Naive thymus-derived CD8-positive, alpha-beta T cell (primary cell): ENCODE results near the gene LHPP. TPM values are rescaled to one million over a fixed set of nuclear protein-coding genes. Genes with fewer than 3 reads are reported as not detected.
"Not testable (repeated sequence)": the region's sequence is repeated elsewhere in the genome, so short reads cannot be mapped to it uniquely, and the experiment has no call there.

Experiments used
- ATAC-seq, 2 donors: fragments of 150-1000 bp; cut with Tn5 transposase in 1 of 2; sonication (Bioruptor Pico), chemical (Tn5 transposase) in 1 of 2; 1 replicate in 1 of 2; 2 replicates in 1 of 2; pipeline ENCODE4 v1.10.0; 2021; ENCODE audit warnings: mild to moderate bottlenecking in 2 of 2, moderate library complexity in 2 of 2
- POLR2A ChIA-PET: fragments of 350-600 bp; sonication (Branson Sonifier 250); formaldehyde crosslinking; loops from one replicate; lab custom pipeline; 2021; ENCODE audit warnings: antibody characterized with exemption; lab: Charles Lee
- DNase-seq, 10 donors: peaks; one replicate each; pipeline versions ENCODE4 v3.0.0 to v3.0.0-alpha.2; 2020 to 2022
- H3K27ac Mint-ChIP-seq, 10 donors: one replicate each; pipeline ENCODE4 v1.8.0; 2020 to 2022; ENCODE audit warnings: mild to moderate bottlenecking in 10 of 10, mixed read lengths in 10 of 10, moderate library complexity in 4 of 10, inconsistent platforms in 1 of 10
- H3K27me3 Mint-ChIP-seq, 5 donors: one replicate each; pipeline ENCODE4 v1.8.0; 2021 to 2022; ENCODE audit warnings: mixed read lengths in 5 of 5
- H3K36me3 Mint-ChIP-seq, 3 donors: one replicate each; pipeline ENCODE4 v1.8.0; 2020 to 2022; ENCODE audit warnings: mixed read lengths in 3 of 3, mild to moderate bottlenecking in 2 of 3, inconsistent platforms in 1 of 3
- H3K4me1 Mint-ChIP-seq, 4 donors: one replicate each; pipeline ENCODE4 v1.8.0; 2021 to 2022; ENCODE audit warnings: mixed read lengths in 4 of 4
- H3K4me3 Mint-ChIP-seq, 10 donors: one replicate each; pipeline ENCODE4 v1.8.0; 2020 to 2022; ENCODE audit warnings: mild to moderate bottlenecking in 10 of 10, mixed read lengths in 10 of 10, moderate library complexity in 6 of 10, inconsistent platforms in 1 of 10
- H3K9me3 Mint-ChIP-seq, 9 donors: one replicate each; pipeline ENCODE4 v1.8.0; 2020 to 2022; ENCODE audit warnings: mixed read lengths in 9 of 9, mild to moderate bottlenecking in 3 of 9, inconsistent platforms in 1 of 9, moderate library complexity in 1 of 9
- polyA plus RNA-seq, 3 donors: library from polyadenylated mRNA; unstranded; fragments of 300-500 nt; fragmentation: Illumina TruSeq; gene quantifications; one replicate each; pipeline ENCODE4 v1.2.3, GENCODE V29; 2021
- total RNA-seq, 8 experiments: library from RNA in 2 of 8; stranded (reverse) in 2 of 8; gene quantifications; one replicate each; pipeline ENCODE4 v1.2.3 and lab custom pipeline; 2021 to 2026

LHPP gene
- total and polyA plus RNA-seq, 5 experiments from 2014 or later = 18.1 to 27.4 (median 23.3) TPM

- peaks cover 9 to 59% (median 16%) of the 10 kb centered on the region in 4 donors for H3K4me1 Mint-ChIP-seq
- peaks cover 0 to 3% (median 0%) of the 10 kb centered on the region in 3 donors for H3K36me3 Mint-ChIP-seq
- POLR2A ChIA-PET = no interaction called here
- ATAC-seq (no peak), DNase-seq (no peak)
- no peak overlapping the region for H3K4me3 Mint-ChIP-seq
- H3K9me3 Mint-ChIP-seq = peaks cover 0 to 1% (median 0%) of the 10 kb centered on the region in 9 donors
- no peaks in the 10 kb centered on the region for H3K27me3 Mint-ChIP-seq
- H3K27ac Mint-ChIP-seq = peak overlapping the region in 1 of 10 donors; percentile 71
Observed at GRCh38 chr10:124547647-124548168, 86.1 kb downstream of the LHPP start.

GRCh38 chr10:124549171-124549570 lies 87.5 kb downstream of the LHPP start:
- POLR2A ChIA-PET, H3K9me3 Mint-ChIP-seq: not testable (repeated sequence)
- peak overlapping the region in 1 of 10 donors; percentile 60 for H3K27ac Mint-ChIP-seq

GRCh38 chr10:124550293-124551034 lies 88.8 kb downstream of the LHPP start:
- Mint-ChIP-seq H3K4me3 (no peak overlapping the region), H3K9me3 (peaks cover 0 to 1% (median 0%) of the 10 kb centered on the region in 9 donors), H3K4me1 (peaks cover 5 to 45% (median 7%) of the 10 kb centered on the region in 4 donors), H3K27me3 (no peaks in the 10 kb centered on the region), H3K27ac (peak overlapping the region in 1 of 10 donors; percentile 58), H3K36me3 (peaks cover 0 to 3% (median 0%) of the 10 kb centered on the region in 3 donors)
- ATAC-seq (no peak), DNase-seq (no peak)
- POLR2A ChIA-PET = no interaction called here

More at GRCh38 chr10:124549171-124549570, 87.5 kb downstream of the LHPP start:
- peaks cover 11 to 56% (median 16%) of the 10 kb centered on the region in 4 donors for H3K4me1 Mint-ChIP-seq
- not testable (repeated sequence) for ATAC-seq, H3K4me3 Mint-ChIP-seq, H3K36me3 Mint-ChIP-seq, DNase-seq, H3K27me3 Mint-ChIP-seq

- no peak for DNase-seq
- POLR2A ChIA-PET = no interaction called here
- Mint-ChIP-seq H3K4me1 (peaks cover 0 to 41% (median 4%) of the 10 kb centered on the region in 4 donors), H3K27ac (no peak overlapping the region), H3K9me3 (peaks cover 0 to 1% (median 0%) of the 10 kb centered on the region in 9 donors), H3K36me3 (peaks cover 0 to 3% (median 0%) of the 10 kb centered on the region in 3 donors), H3K4me3 (no peak overlapping the region), H3K27me3 (no peaks in the 10 kb centered on the region)
- ATAC-seq = no peak
Observed at GRCh38 chr10:124551097-124551496, 89.5 kb downstream of the LHPP start.

- Mint-ChIP-seq H3K27ac (peak overlapping the region in 2 of 10 donors; percentile 29 to 41), H3K27me3 (no peaks in the 10 kb centered on the region), H3K36me3 (peaks cover 0 to 7% (median 3%) of the 10 kb centered on the region in 3 donors), H3K9me3 (no peaks in the 10 kb centered on the region), H3K4me3 (no peak overlapping the region), H3K4me1 (peaks cover 0 to 34% (median 2%) of the 10 kb centered on the region in 4 donors)
- no peak for DNase-seq
- ATAC-seq = no peak
- POLR2A ChIA-PET = no interaction called here
Observed at GRCh38 chr10:124551755-124552154, 90.1 kb downstream of the LHPP start.

GRCh38 chr10:124552691-124553276 lies 91.2 kb downstream of the LHPP start:
- Mint-ChIP-seq H3K9me3 (no peaks in the 10 kb centered on the region), H3K4me3 (no peak overlapping the region), H3K4me1 (peaks cover 0 to 24% (median 2%) of the 10 kb centered on the region in 4 donors), H3K36me3 (peaks cover 0 to 7% (median 3%) of the 10 kb centered on the region in 3 donors), H3K27me3 (no peaks in the 10 kb centered on the region), H3K27ac (no peak overlapping the region)
- POLR2A ChIA-PET = interaction anchor here (0.8 kb wide), 1 partner anchor 53 kb away, joined by 3 read pairs; no protein-coding TSS in a partner anchor
- DNase-seq (no peak), ATAC-seq (no peak)

GRCh38 chr10:124554085-124554858 lies 92.6 kb downstream of the LHPP start:
- Mint-ChIP-seq H3K4me3 (no peak overlapping the region), H3K36me3 (peaks cover 0 to 7% (median 3%) of the 10 kb centered on the region in 3 donors), H3K27me3 (no peaks in the 10 kb centered on the region), H3K27ac (no peak overlapping the region), H3K9me3 (no peaks in the 10 kb centered on the region), H3K4me1 (peaks cover 0 to 12% (median 2%) of the 10 kb centered on the region in 4 donors)
- DNase-seq (no peak), ATAC-seq (no peak)
- POLR2A ChIA-PET = no interaction called here

- ATAC-seq = no peak
- DNase-seq = peak in 1 of 10 donors; percentile 42
- no peak overlapping the region for H3K4me3 Mint-ChIP-seq
- no peak overlapping the region for H3K27ac Mint-ChIP-seq
- peaks cover 0 to 13% (median 6%) of the 10 kb centered on the region in 3 donors for H3K36me3 Mint-ChIP-seq
- H3K9me3 Mint-ChIP-seq = peaks cover 0 to 8% (median 0%) of the 10 kb centered on the region in 9 donors
- H3K4me1 Mint-ChIP-seq = peaks cover 0 to 3% (median under 1%) of the 10 kb centered on the region in 4 donors
- no peaks in the 10 kb centered on the region for H3K27me3 Mint-ChIP-seq
- POLR2A ChIA-PET = interaction anchor here (0.6 kb wide), 1 partner anchor 227 kb away, joined by 3 read pairs; no protein-coding TSS in a partner anchor
Observed at GRCh38 chr10:124557167-124557566, 95.5 kb downstream of the LHPP start.

GRCh38 chr10:124557648-124558338 lies 96.2 kb downstream of the LHPP start:
- Mint-ChIP-seq H3K4me1 (peaks cover 0 to 3% (median under 1%) of the 10 kb centered on the region in 4 donors), H3K36me3 (peaks cover 0 to 13% (median 4%) of the 10 kb centered on the region in 3 donors), H3K27me3 (no peaks in the 10 kb centered on the region), H3K27ac (no peak overlapping the region), H3K4me3 (no peak overlapping the region), H3K9me3 (peaks cover 0 to 8% (median 0%) of the 10 kb centered on the region in 9 donors)
- ATAC-seq = no peak
- peak in 1 of 10 donors; percentile 43 for DNase-seq
- POLR2A ChIA-PET = interaction anchor here (0.6 kb wide), 1 partner anchor 227 kb away, joined by 3 read pairs; no protein-coding TSS in a partner anchor

GRCh38 chr10:124558339-124559321 lies 97.0 kb downstream of the LHPP start:
- Mint-ChIP-seq H3K36me3 (peaks cover 0 to 13% (median 4%) of the 10 kb centered on the region in 3 donors), H3K4me1 (peaks cover 0 to 8% (median under 1%) of the 10 kb centered on the region in 4 donors), H3K27ac (no peak overlapping the region), H3K9me3 (peaks cover 0 to 8% (median 0%) of the 10 kb centered on the region in 9 donors), H3K4me3 (no peak overlapping the region), H3K27me3 (no peaks in the 10 kb centered on the region)
- POLR2A ChIA-PET = no interaction called here
- ATAC-seq (no peak), DNase-seq (peak in 1 of 10 donors; percentile 55)
